HEK293T (cell line): ENCODE results near the gene CELF2.

ENCODE experiments used
- BHLHE40 ChIP-seq: fragments of 450-650 bp; IDR thresholded peaks from 2 replicates; pipeline ENCODE4 v1.6.1; 2016; ENCODE audit warnings: mild to moderate bottlenecking, moderate library complexity, borderline replicate concordance
- FOXA1 ChIP-seq: fragments of 450-650 bp; IDR thresholded peaks from 2 replicates; pipeline ENCODE4 v1.6.1; 2016; ENCODE audit warnings: mild to moderate bottlenecking
- FOXK2 ChIP-seq: fragments of 450-650 bp; IDR thresholded peaks from 2 replicates; pipeline ENCODE4 v1.6.1; 2016; ENCODE audit warnings: mild to moderate bottlenecking
- LEF1 ChIP-seq: fragments of 450-650 bp; IDR thresholded peaks from 2 replicates; pipeline ENCODE4 v1.6.1; 2017; ENCODE audit warnings: mild to moderate bottlenecking, borderline replicate concordance
- SP1 ChIP-seq: fragments of 450-650 bp; IDR thresholded peaks from 2 replicates; pipeline ENCODE4 v1.6.1; 2017
- TARDBP ChIP-seq: fragments of 450-650 bp; IDR thresholded peaks from 2 replicates; pipeline ENCODE4 v1.6.1; 2016
- ZNF384 ChIP-seq: fragments of 450-650 bp; IDR thresholded peaks from 2 replicates; pipeline ENCODE4 v1.6.1; 2016

- no peak for TF ChIP-seq SP1
- no peak for TF ChIP-seq BHLHE40
- TF ChIP-seq FOXA1, result no peak
- no peak for TF ChIP-seq ZNF384
- TF ChIP-seq TARDBP, result no peak
- TF ChIP-seq FOXK2, result no peak
- TF ChIP-seq LEF1, result no peak
These were observed 90.7 kb downstream of the CELF2 start for GRCh38 chr10:11108356-11108755.
